Mammary microvascular endothelial cell (primary cell): ENCODE measurements around the gene TLL2. TPM values are rescaled to one million over a fixed set of nuclear protein-coding genes. Genes with fewer than 3 reads are reported as not detected.

Experiments used
- total RNA-seq: library from RNA; depleted of rRNA; stranded (reverse); fragments of >200 nt; gene quantifications from 2 replicates; pipeline ENCODE4 v1.2.3, GENCODE V29; 2015

The TLL2 gene
- total RNA-seq: 0.15 and 0.27 TPM in 2 replicates

GRCh38 chr10:96513698-96514561 is at the start of gene TLL2:
Gene TLL2, minus strand, starts transcription at chr10:96513926. Its CDS starts 241 bp downstream, at chr10:96513685.

GRCh38 chr10:96358851-96359540 is 154.7 kb downstream of the TLL2 start, which contains the start of gene OPALIN:
Gene OPALIN, minus strand, starts transcription at chr10:96359002. Its CDS starts 106 bp downstream, at chr10:96358896.

Other genes with a start within 250 kb of the TLL2 start
- not detected in 2 replicates for gene BLNK, start 242.4 kb downstream of the TLL2 start, total RNA-seq
- gene DNTT, start 209.5 kb downstream of the TLL2 start, total RNA-seq: not detected in 2 replicates
- not detected in 2 replicates for gene OPALIN, start 154.9 kb downstream of the TLL2 start, total RNA-seq
- gene TM9SF3, start 73.1 kb upstream of the TLL2 start, total RNA-seq: 57.8 and 64.2 TPM in 2 replicates
- not detected in 2 replicates for gene PIK3AP1, start 206.6 kb upstream of the TLL2 start, total RNA-seq